Measurements from ENCODE around the gene GPSM1.

GPSM1 gene

DNA sequence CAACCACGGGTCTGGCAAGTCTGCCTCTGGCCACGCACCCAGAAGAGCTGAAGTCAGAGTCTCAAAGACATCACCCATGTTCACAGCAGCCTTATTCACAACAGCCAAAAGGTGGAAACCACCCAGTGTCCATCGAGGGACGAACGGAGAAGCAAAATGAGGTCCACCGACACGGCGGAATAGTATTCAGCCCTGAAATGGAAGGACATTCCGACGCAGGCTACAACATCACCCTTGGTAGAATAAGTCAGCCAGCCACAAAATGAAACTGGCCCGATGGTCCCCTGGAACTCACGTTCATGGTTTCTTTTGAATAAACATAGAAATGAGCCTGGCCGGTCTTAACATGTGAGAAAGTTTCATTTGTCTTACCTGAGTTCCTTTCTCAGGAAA lies 40.4 kb upstream of the GPSM1 start:
- H3K9me3 Mint-ChIP-seq = no peaks in the 10 kb centered on the region
- ATAC-seq = no peak
- no peak overlapping the region for H3K4me3 Mint-ChIP-seq
- peaks cover 51% of the 10 kb centered on the region for H3K27me3 Mint-ChIP-seq
- H3K4me1 Mint-ChIP-seq = peaks cover 21% of the 10 kb centered on the region
- no peak overlapping the region for H3K27ac Mint-ChIP-seq
- H3K36me3 Mint-ChIP-seq = no peaks in the 10 kb centered on the region

DNA sequence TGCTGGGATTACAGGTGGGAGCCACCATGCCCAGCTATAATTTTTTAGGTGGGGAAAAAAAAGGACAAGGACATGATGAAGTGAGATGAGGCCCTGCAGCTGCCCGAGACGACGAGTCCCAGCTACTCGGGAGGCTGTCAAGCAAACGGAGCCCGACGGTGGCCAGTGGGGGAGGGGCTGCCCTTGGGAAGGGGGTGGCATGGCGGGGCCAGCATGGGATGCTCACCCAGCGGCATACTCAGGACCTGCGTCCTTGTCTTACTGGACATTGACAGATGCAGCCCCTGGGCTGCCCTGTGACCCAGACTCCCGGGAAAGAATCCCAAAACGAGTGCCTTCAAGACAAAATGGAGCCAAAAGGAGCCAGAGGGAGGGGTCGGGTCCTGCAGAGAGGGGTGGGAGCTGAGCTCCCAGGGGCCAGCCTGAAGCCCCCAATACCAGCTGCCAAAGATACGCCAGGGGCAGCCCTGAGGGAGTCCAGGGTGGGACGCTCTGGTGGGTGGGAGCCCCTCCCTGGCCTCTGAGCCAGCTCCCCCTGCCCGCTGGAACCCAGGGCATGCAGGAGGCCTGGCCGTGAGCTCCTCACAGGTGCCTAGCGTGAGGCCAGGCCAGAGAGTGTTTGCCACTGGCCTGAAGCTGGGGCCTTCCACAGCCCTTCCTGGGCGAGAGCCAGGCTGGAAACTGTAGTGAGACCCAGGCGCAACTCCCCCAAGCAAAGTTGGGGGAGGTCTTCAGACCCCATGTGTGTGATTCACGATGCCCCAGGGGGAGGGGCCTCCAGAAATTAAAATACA lies 39.2 kb upstream of the GPSM1 start:
- no peak for ATAC-seq
- Mint-ChIP-seq H3K9me3 (no peaks in the 10 kb centered on the region), H3K4me1 (peaks cover 9% of the 10 kb centered on the region), H3K27ac (no peak overlapping the region), H3K36me3 (no peaks in the 10 kb centered on the region), H3K27me3 (peaks cover 51% of the 10 kb centered on the region), H3K4me3 (no peak overlapping the region)

GRCh38 chr9:136289651-136290507 lies 37.5 kb upstream of the GPSM1 start:
- Mint-ChIP-seq H3K4me3 (no peak overlapping the region), H3K4me1 (no peaks in the 10 kb centered on the region), H3K36me3 (no peaks in the 10 kb centered on the region), H3K27ac (no peak overlapping the region), H3K27me3 (peaks cover 36% of the 10 kb centered on the region), H3K9me3 (no peaks in the 10 kb centered on the region)
- no peak for ATAC-seq

DNA sequence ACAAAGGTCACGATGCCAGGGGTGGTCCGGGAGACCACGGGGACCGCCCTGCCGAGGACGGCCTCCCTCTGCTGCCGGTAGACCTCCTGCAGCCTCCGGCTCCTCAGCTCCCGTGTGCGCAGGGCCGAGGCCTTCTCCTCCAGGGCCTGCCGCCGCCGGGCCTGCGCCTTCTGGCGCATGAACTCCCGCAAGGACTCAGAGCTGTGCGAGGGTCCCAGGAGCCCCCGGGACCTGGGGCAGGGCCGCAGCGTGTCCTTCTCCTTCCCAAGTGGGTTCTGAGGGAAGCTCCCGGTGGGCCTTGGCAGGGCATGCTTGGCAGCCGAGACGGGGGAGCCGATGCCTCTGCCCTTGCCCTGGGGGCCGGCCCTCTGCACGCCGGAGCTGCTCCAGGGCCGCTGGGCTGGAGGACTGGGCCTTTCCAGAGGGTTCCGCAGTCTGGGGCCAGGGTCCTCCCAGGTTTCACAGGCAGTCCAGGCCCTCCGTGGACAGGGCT lies 36.8 kb upstream of the GPSM1 start:
- H3K4me1 Mint-ChIP-seq = no peaks in the 10 kb centered on the region
- no peaks in the 10 kb centered on the region for H3K9me3 Mint-ChIP-seq
- no peak for ATAC-seq

GRCh38 chr9:136291306-136292025 lies 35.9 kb upstream of the GPSM1 start:
- H3K36me3 Mint-ChIP-seq = no peaks in the 10 kb centered on the region
- peaks cover 21% of the 10 kb centered on the region for H3K27me3 Mint-ChIP-seq
- no peaks in the 10 kb centered on the region for H3K4me1 Mint-ChIP-seq
- ATAC-seq = no peak
- no peaks in the 10 kb centered on the region for H3K9me3 Mint-ChIP-seq
- no peak overlapping the region for H3K27ac Mint-ChIP-seq
- H3K4me3 Mint-ChIP-seq = no peak overlapping the region

More for the DNA sequence above, 36.8 kb upstream of the GPSM1 start:
- Mint-ChIP-seq H3K36me3 (no peaks in the 10 kb centered on the region), H3K4me3 (no peak overlapping the region), H3K27ac (no peak overlapping the region), H3K27me3 (peaks cover 29% of the 10 kb centered on the region)

- H3K4me3 Mint-ChIP-seq = no peak overlapping the region
- no peak for ATAC-seq
- H3K27ac Mint-ChIP-seq = no peak overlapping the region
- peaks cover 15% of the 10 kb centered on the region for H3K27me3 Mint-ChIP-seq
- H3K4me1 Mint-ChIP-seq = no peaks in the 10 kb centered on the region
- H3K36me3 Mint-ChIP-seq = no peaks in the 10 kb centered on the region
- H3K9me3 Mint-ChIP-seq = no peaks in the 10 kb centered on the region
These were observed 35.3 kb upstream of the GPSM1 start for GRCh38 chr9:136292026-136292538.

DNA sequence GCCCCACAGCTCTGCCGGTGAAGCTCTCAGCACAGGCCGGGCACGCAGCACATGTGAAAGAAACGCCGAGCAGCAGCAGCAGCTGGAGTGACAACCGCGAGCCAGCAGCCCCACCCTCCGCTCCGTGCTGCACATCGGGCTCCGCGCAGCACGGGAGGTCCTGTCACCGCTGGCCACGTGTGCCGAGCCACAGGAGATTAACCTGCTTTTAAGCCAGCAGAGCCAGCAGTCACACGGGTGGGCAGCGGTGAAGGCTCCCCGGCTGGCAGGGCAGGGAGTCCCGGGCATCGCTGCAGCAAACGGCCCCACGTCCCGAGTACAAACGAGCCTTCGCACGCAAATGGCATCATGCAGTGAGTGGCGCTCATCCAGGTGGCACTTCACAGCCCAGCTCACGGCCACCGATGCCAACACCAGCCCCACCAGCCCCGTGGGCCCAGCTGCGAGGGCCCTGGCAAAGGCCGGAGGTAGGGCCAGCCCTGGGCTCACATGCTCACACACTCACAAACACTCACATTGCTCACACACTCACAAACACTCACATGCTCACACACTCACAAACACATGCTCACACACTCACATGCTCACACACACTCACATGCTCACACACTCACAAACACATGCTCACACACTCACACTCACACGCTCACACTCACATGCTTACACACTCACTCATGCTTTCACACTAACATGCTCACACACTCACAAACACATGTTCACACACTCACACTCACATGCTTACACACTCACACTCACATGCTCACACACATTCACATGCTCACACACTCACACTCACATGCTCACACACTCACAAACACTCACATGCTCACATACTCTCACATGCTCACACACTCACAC lies 34.5 kb upstream of the GPSM1 start:
- Mint-ChIP-seq H3K27ac (no peak overlapping the region), H3K9me3 (no peaks in the 10 kb centered on the region), H3K36me3 (no peaks in the 10 kb centered on the region), H3K4me1 (no peaks in the 10 kb centered on the region), H3K27me3 (peaks cover 9% of the 10 kb centered on the region), H3K4me3 (no peak overlapping the region)
- no peak for ATAC-seq

- Mint-ChIP-seq H3K27ac (no peak overlapping the region), H3K4me1 (no peaks in the 10 kb centered on the region), H3K36me3 (no peaks in the 10 kb centered on the region), H3K9me3 (no peaks in the 10 kb centered on the region), H3K4me3 (no peak overlapping the region), H3K27me3 (peaks cover 9% of the 10 kb centered on the region)
- ATAC-seq = no peak
These were observed 33.8 kb upstream of the GPSM1 start for GRCh38 chr9:136293476-136294077.

GRCh38 chr9:136294437-136294836 lies 32.9 kb upstream of the GPSM1 start:
- H3K36me3 Mint-ChIP-seq = no peaks in the 10 kb centered on the region
- H3K27ac Mint-ChIP-seq = no peak overlapping the region
- H3K4me3 Mint-ChIP-seq = no peak overlapping the region
- no peak for ATAC-seq
- H3K9me3 Mint-ChIP-seq = no peaks in the 10 kb centered on the region
- no peaks in the 10 kb centered on the region for H3K4me1 Mint-ChIP-seq
- peaks cover 18% of the 10 kb centered on the region for H3K27me3 Mint-ChIP-seq

- peaks cover 24% of the 10 kb centered on the region for H3K27me3 Mint-ChIP-seq
- H3K4me1 Mint-ChIP-seq = no peaks in the 10 kb centered on the region
- H3K27ac Mint-ChIP-seq = no peak overlapping the region
- H3K36me3 Mint-ChIP-seq = no peaks in the 10 kb centered on the region
- H3K4me3 Mint-ChIP-seq = no peak overlapping the region
- no peak for ATAC-seq
- H3K9me3 Mint-ChIP-seq = no peaks in the 10 kb centered on the region
These were observed 32.3 kb upstream of the GPSM1 start for GRCh38 chr9:136295055-136295454.

GRCh38 chr9:136295542-136296433 lies 31.6 kb upstream of the GPSM1 start:
- Mint-ChIP-seq H3K27ac (no peak overlapping the region), H3K4me1 (no peaks in the 10 kb centered on the region), H3K9me3 (no peaks in the 10 kb centered on the region), H3K36me3 (no peaks in the 10 kb centered on the region), H3K4me3 (no peak overlapping the region), H3K27me3 (peaks cover 24% of the 10 kb centered on the region)
- no peak for ATAC-seq

DNA sequence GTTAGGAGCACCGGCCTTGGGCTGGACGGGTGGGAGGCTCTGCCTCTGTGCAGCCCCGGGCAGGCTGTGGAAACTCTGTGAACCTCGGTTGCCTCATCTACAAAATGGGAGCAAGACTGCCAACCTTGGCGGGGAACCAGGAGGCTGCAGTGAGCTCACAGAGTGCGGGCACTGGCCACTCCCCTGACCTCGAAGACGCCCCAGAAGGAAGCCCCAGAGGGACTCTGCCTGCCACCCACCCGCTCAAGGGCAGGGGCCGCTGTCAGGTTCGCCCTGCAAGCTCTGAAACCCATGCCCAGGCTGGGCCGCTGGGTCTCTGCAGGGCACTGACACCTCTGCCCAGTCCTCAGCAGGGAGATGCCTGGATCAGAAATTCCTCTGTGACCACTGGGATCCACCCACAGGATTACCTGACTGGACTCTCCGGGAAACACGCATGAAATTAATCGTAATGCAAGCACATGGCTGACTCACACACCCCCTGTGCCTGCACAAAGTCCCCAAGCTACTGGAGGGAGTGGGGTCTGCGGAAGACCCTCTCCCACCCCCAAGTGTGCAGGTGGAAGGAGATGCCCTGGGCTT lies 30.8 kb upstream of the GPSM1 start:
- Mint-ChIP-seq H3K9me3 (no peaks in the 10 kb centered on the region), H3K27me3 (peaks cover 24% of the 10 kb centered on the region), H3K27ac (no peak overlapping the region), H3K36me3 (no peaks in the 10 kb centered on the region), H3K4me3 (no peak overlapping the region), H3K4me1 (no peaks in the 10 kb centered on the region)
- no peak for ATAC-seq
